OCI-LY1 (cell line): Measurements from ENCODE around the gene SHE.

ENCODE experiments used
- H2AFZ ChIP-seq: fragments of 200-600 bp; sonication (generic), shearing (Covaris generic); 2 replicates; pipeline ENCODE4 v1.6.0; 2014; ENCODE audit warnings: antibody characterized with exemption, mild to moderate bottlenecking, low read length
- H3F3A ChIP-seq: fragments of 200-600 bp; sonication (generic), shearing (Covaris generic); 2 replicates; pipeline ENCODE4 v1.6.0; 2014; ENCODE audit warnings: mild to moderate bottlenecking, antibody characterized with exemption, low read length, moderate library complexity; ENCODE audit not compliant: insufficient read depth
- H3K27ac ChIP-seq: fragments of 200-600 bp; sonication (generic); 2 replicates; pipeline ENCODE4 v1.5.1; 2014; ENCODE audit warnings: low read length, mixed run types, mild to moderate bottlenecking, low read depth; ENCODE audit not compliant: poor library complexity, severe bottlenecking
- H3K27me3 ChIP-seq: fragments of 200-600 bp; sonication (generic); 2 replicates; pipeline ENCODE4 v1.6.0; 2014; ENCODE audit warnings: antibody characterized with exemption, mild to moderate bottlenecking, low read length, moderate library complexity; ENCODE audit not compliant: insufficient read depth
- H3K36me3 ChIP-seq: fragments of 200-600 bp; sonication (generic); 2 replicates; pipeline ENCODE4 v1.6.1; 2014; ENCODE audit warnings: mild to moderate bottlenecking, antibody characterized with exemption, low read length, moderate library complexity, mixed read lengths; ENCODE audit not compliant: insufficient read depth
- H3K4me1 ChIP-seq: fragments of 200-600 bp; sonication (generic); 2 replicates; pipeline ENCODE4 v1.5.1; 2014; ENCODE audit warnings: mild to moderate bottlenecking, low read length, moderate library complexity; ENCODE audit not compliant: insufficient read depth, severe bottlenecking
- H3K4me2 ChIP-seq: fragments of 200-600 bp; sonication (generic), shearing (Covaris generic); 2 replicates; pipeline ENCODE4 v1.6.1; 2014; ENCODE audit warnings: low read length
- H3K4me3 ChIP-seq: fragments of 200-600 bp; sonication (generic); 2 replicates; pipeline ENCODE4 v1.5.1; 2014; ENCODE audit warnings: low read length, low read depth, mild to moderate bottlenecking, mixed read lengths; ENCODE audit not compliant: poor library complexity, severe bottlenecking
- H3K79me2 ChIP-seq: fragments of 200-600 bp; shearing (Covaris generic); 2 replicates; pipeline ENCODE4 v1.6.1; 2016; ENCODE audit warnings: mixed run types, low read length, mixed read lengths; ENCODE audit not compliant: insufficient read depth
- H3K9ac ChIP-seq: fragments of 200-600 bp; sonication (generic), shearing (Covaris generic); 2 replicates; pipeline ENCODE4 v1.6.1; 2014; ENCODE audit warnings: mild to moderate bottlenecking, low read length, mixed read lengths
- H3K9me2 ChIP-seq: fragments of 200-600 bp; sonication (generic), shearing (Covaris generic); 2 replicates; pipeline ENCODE4 v1.6.1; 2014; ENCODE audit warnings: low read depth, mild to moderate bottlenecking, low read length, mixed read lengths
- H3K9me3 ChIP-seq: fragments of 200-600 bp; shearing (Covaris generic); 2 replicates; pipeline ENCODE4 v1.6.1; 2014; ENCODE audit warnings: low read length, mixed read lengths
- H4K20me1 ChIP-seq: fragments of 200-600 bp; sonication (generic), shearing (Covaris generic); 2 replicates; pipeline ENCODE4 v1.6.0; 2016; ENCODE audit warnings: mild to moderate bottlenecking, low read length; ENCODE audit not compliant: insufficient read depth
- CTCF ChIP-seq: fragments of 200-600 bp; sonication (generic), shearing (Covaris generic); IDR thresholded peaks from 2 replicates; pipeline ENCODE4 v1.5.1; 2017; ENCODE audit warnings: mild to moderate bottlenecking, antibody characterized with exemption, low read length, moderate library complexity, mixed read lengths
- EZH2 ChIP-seq: fragments of 200-600 bp; sonication (generic), shearing (Covaris generic); IDR thresholded peaks from 2 replicates; pipeline ENCODE4 v1.8.0; 2017; ENCODE audit warnings: borderline replicate concordance, mixed run types, mild to moderate bottlenecking, antibody characterized with exemption, low read length, moderate library complexity, mixed read lengths

Gene SHE

GRCh38 chr1:154436433-154436832, 65.8 kb downstream of the SHE start:
- H3K36me3 ChIP-seq = no peaks in the 10 kb centered on the region
- H2AFZ ChIP-seq = no peak overlapping the region
- H4K20me1 ChIP-seq = no peaks in the 10 kb centered on the region
- H3K4me1 ChIP-seq = no peaks in the 10 kb centered on the region
- H3F3A ChIP-seq = no peaks in the 10 kb centered on the region
- no peak for TF ChIP-seq EZH2
- TF ChIP-seq CTCF = no peak
- H3K9me2 ChIP-seq = no peaks in the 10 kb centered on the region
- H3K79me2 ChIP-seq = no peaks in the 10 kb centered on the region
- H3K27me3 ChIP-seq = 0 out of 2 replicates have a peak, but pooled peaks cover 3% of the 10 kb centered on the region
- H3K4me2 ChIP-seq = no peak overlapping the region
- H3K9me3 ChIP-seq = no peaks in the 10 kb centered on the region
- no peak overlapping the region for H3K27ac ChIP-seq
- no peak overlapping the region for H3K4me3 ChIP-seq
- H3K9ac ChIP-seq = no peak overlapping the region

GRCh38 chr1:154435599-154436200, 66.5 kb downstream of the SHE start:
- Histone ChIP-seq H4K20me1 (no peaks in the 10 kb centered on the region), H3K4me1 (no peaks in the 10 kb centered on the region), H3K4me2 (no peak overlapping the region), H3K9ac (no peak overlapping the region), H3K4me3 (no peak overlapping the region), H3F3A (no peaks in the 10 kb centered on the region), H3K27ac (no peak overlapping the region), H2AFZ (no peak overlapping the region), H3K27me3 (0 out of 2 replicates have a peak, but pooled peaks cover 3% of the 10 kb centered on the region), H3K79me2 (no peaks in the 10 kb centered on the region), H3K9me3 (no peaks in the 10 kb centered on the region), H3K36me3 (no peaks in the 10 kb centered on the region), H3K9me2 (no peaks in the 10 kb centered on the region)
- TF ChIP-seq EZH2 (no peak), CTCF (no peak)

GRCh38 chr1:154434346-154435085, 67.7 kb downstream of the SHE start:
- Histone ChIP-seq H3K27ac (no peak overlapping the region), H2AFZ (no peak overlapping the region), H3F3A (no peaks in the 10 kb centered on the region), H3K4me3 (no peak overlapping the region), H3K4me1 (no peaks in the 10 kb centered on the region), H3K27me3 (0 out of 2 replicates have a peak, but pooled peaks cover 3% of the 10 kb centered on the region), H3K79me2 (no peaks in the 10 kb centered on the region), H3K9me2 (no peaks in the 10 kb centered on the region), H3K9ac (no peak overlapping the region), H3K4me2 (no peak overlapping the region), H3K36me3 (no peaks in the 10 kb centered on the region), H3K9me3 (no peaks in the 10 kb centered on the region), H4K20me1 (no peaks in the 10 kb centered on the region)
- no peak for TF ChIP-seq CTCF
- no peak for TF ChIP-seq EZH2
